Aortic smooth muscle cell (primary cell): ENCODE results near the gene MAN2B2. TPM values are rescaled to one million over a fixed set of nuclear protein-coding genes. Genes with fewer than 3 reads are reported as not detected.

Experiments
- total RNA-seq: library from RNA; depleted of rRNA; stranded (reverse); fragments of >200 nt; gene quantifications from 2 replicates; pipeline ENCODE4 v1.2.3, GENCODE V29; 2014

The MAN2B2 gene
- total RNA-seq, result 19.5 and 19.6 TPM in 2 replicates

DNA sequence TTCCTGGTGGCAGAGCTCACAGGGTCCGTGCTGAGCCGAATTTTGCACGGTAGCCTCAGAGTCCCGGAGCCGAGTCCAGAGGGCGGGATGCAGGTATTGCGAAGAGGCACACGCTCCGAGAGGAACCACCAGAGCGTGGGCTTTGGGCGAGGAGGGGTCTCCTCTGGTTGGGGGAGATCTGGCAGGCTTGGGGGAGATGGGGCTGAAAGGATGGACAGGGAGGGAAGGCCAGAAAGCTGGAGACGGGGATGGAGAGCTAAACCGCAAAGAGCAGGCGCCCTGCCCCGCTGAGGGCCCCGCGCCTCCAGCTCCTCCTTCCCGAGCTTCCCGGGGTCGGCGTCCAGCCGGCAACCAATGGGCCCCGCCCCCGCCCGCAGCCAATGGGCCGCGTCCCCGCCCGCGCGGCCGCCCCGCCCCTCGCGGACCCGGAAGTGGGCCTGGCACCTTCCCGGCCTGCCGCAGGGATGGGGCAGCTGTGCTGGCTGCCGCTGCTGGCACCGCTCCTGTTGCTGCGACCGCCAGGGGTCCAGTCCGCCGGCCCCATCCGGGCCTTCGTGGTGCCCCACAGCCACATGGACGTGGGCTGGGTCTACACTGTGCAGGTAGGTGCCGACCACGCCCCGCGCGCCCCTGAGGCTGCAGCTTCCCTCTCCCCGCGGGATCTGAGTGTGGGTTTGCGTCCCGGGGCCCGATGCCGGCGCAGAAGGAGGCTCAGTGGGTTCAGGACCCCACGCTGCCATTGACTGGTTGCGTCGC lies at the start of gene MAN2B2:
MAN2B2 (plus strand) TSS at position 443 of the 756 bp plus-strand sequence; CDS start at position 465, 22 bp downstream.

DNA sequence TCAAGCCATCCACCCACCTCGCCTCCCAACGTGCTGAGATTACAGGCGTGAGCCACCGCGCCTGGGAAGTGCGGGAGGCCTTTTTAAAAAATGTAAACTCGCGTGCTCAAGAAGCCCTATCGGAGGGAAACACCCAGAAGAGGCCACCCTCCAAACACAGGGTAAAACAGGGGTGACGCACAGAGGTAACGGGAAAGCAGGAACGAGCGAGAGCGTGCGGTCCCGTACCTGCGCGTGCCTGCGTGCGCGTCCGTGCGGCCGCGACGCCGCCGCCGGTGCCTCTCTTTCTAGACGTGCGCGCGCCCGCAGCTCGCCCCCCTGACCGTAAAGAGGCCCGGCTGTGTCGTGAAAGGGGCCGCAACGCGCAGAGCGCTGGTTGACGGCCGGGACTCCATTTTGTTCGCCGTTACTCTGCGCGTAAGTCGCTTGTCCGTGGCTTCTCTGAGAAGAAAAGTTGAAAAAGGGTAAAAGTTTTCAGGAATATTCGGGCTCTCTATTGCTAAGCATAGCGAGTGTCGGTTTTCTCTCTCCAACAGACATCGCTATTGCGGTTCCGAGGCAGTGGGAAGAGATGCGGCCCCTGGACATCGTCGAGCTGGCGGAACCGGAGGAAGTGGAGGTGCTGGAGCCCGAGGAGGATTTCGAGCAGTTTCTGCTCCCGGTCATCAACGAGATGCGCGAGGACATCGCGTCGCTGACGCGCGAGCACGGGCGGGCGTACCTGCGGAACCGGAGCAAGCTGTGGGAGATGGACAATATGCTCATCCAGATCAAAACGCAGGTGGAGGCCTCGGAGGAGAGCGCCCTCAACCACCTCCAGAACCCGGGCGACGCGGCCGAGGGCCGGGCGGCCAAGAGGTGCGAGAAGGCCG lies 65.5 kb downstream of the MAN2B2 start, which contains the start of gene MRFAP1:
MRFAP1 (plus strand) TSS at position 394 of the 872 bp plus-strand sequence; CDS start at position 572, 178 bp downstream.

Other genes starting within 250 kb of the MAN2B2 start
- under 0.01 and 0.06 TPM in 2 replicates for gene PPP2R2C, start 102.6 kb upstream of the MAN2B2 start, total RNA-seq
- gene MRFAP1, start 65.5 kb downstream of the MAN2B2 start, total RNA-seq, result 111 and 133 TPM in 2 replicates
- gene S100P, start 118.7 kb downstream of the MAN2B2 start, total RNA-seq, result not detected in 2 replicates
- 62.0 and 62.4 TPM in 2 replicates for gene MRFAP1L1, start 134.7 kb downstream of the MAN2B2 start, total RNA-seq
- 9.3 and 12.7 TPM in 2 replicates for gene BLOC1S4, start 141.0 kb downstream of the MAN2B2 start, total RNA-seq
- 19.9 and 21.0 TPM in 2 replicates for gene KIAA0232, start 207.5 kb downstream of the MAN2B2 start, total RNA-seq